Keratinocyte (primary cell): ENCODE measurements around the gene ALS2CL. TPM values are rescaled to one million over a fixed set of nuclear protein-coding genes. Genes with fewer than 3 reads are reported as not detected.
"Not testable (repeated sequence)": the region's sequence is repeated elsewhere in the genome, so short reads cannot be mapped to it uniquely, and the experiment has no call there.

Experiments used
- DNase-seq: peaks from one replicate; pipeline ENCODE4 v3.0.0-alpha.2; 2011; ENCODE audit warnings: low read depth, missing footprints, low spot score
- FAIRE-seq: peaks from 2 replicates; lab custom pipeline; 2011; peaks lifted over from hg19 to GRCh38; lab: Jason Lieb, UNC
- H2AFZ ChIP-seq: 2 replicates; pipeline ENCODE4 v1.6.0; 2012; ENCODE audit warnings: low read length, control low read depth, inconsistent platforms; ENCODE audit not compliant: control insufficient read depth
- H3K27ac ChIP-seq: 2 replicates; pipeline ENCODE4 v1.5.1; 2011; ENCODE audit warnings: low read length; ENCODE audit not compliant: control insufficient read depth, insufficient read depth
- H3K27me3 ChIP-seq: 3 replicates; pipeline ENCODE4 v1.6.0; 2011; ENCODE audit warnings: low read length; ENCODE audit not compliant: control insufficient read depth, insufficient read depth; ENCODE audit errors: extremely low read depth
- H3K36me3 ChIP-seq, 2 experiments: 2 replicates in 1 of 2; 3 replicates in 1 of 2; pipeline ENCODE4 v1.5.1; 2011; ENCODE audit warnings: low read length in 2 of 2, mild to moderate bottlenecking in 1 of 2; ENCODE audit not compliant: control insufficient read depth in 2 of 2, insufficient read depth in 2 of 2; ENCODE audit errors: extremely low read depth in 1 of 2
- H3K4me1 ChIP-seq: 3 replicates; pipeline ENCODE4 v1.5.1; 2011; ENCODE audit warnings: low read length; ENCODE audit not compliant: control insufficient read depth, insufficient read depth; ENCODE audit errors: extremely low read depth
- H3K4me2 ChIP-seq: 3 replicates; pipeline ENCODE4 v1.6.0; 2011; ENCODE audit warnings: low read depth, low read length; ENCODE audit not compliant: control insufficient read depth, insufficient read depth; ENCODE audit errors: extremely low read depth
- H3K4me3 ChIP-seq, 3 experiments: fragments of 200-600 bp in 1 of 3; sonication (generic) in 1 of 3; 2 replicates in 2 of 3; 3 replicates in 1 of 3; pipeline ENCODE4 v1.5.1; 2011 to 2016; ENCODE audit warnings: low read length in 3 of 3, mild to moderate bottlenecking in 3 of 3, control low read depth in 2 of 3, inconsistent platforms in 1 of 3, low read depth in 1 of 3, mixed read lengths in 1 of 3, mixed run types in 1 of 3, moderate library complexity in 1 of 3; ENCODE audit not compliant: control insufficient read depth in 2 of 3, insufficient read depth in 2 of 3; ENCODE audit errors: extremely low read depth in 1 of 3
- H3K79me2 ChIP-seq: 2 replicates; pipeline ENCODE4 v1.6.0; 2012; ENCODE audit warnings: low read length; ENCODE audit not compliant: control insufficient read depth, insufficient read depth
- H3K9ac ChIP-seq: 3 replicates; pipeline ENCODE4 v1.6.0; 2011; ENCODE audit warnings: low read length; ENCODE audit not compliant: control insufficient read depth, insufficient read depth; ENCODE audit errors: extremely low read depth
- H3K9me1 ChIP-seq: 3 replicates; pipeline ENCODE4 v1.6.0; 2011; ENCODE audit warnings: low read length; ENCODE audit not compliant: control insufficient read depth, insufficient read depth; ENCODE audit errors: extremely low read depth
- H3K9me3 ChIP-seq: 2 replicates; pipeline ENCODE4 v1.5.1; 2012; ENCODE audit warnings: low read depth, low read length; ENCODE audit not compliant: control insufficient read depth
- H4K20me1 ChIP-seq: 3 replicates; pipeline ENCODE4 v1.6.0; 2011; ENCODE audit warnings: low read length; ENCODE audit not compliant: control insufficient read depth, insufficient read depth; ENCODE audit errors: extremely low read depth
- CTCF ChIP-seq, 3 experiments: IDR thresholded peaks in 1 of 3; conservative IDR thresholded peaks in 1 of 3; optimal IDR thresholded peaks in 1 of 3; 2 replicates in 2 of 3; 3 replicates in 1 of 3; pipeline versions ENCODE3 to v1.5.1; 2011; ENCODE audit warnings: low read length in 3 of 3, mild to moderate bottlenecking in 3 of 3, moderate library complexity in 2 of 3, control low read depth in 1 of 3, inconsistent platforms in 1 of 3; ENCODE audit not compliant: insufficient read depth in 2 of 3; ENCODE audit errors: extremely low read depth in 1 of 3
- EZH2 ChIP-seq: IDR thresholded peaks from one replicate; pipeline ENCODE4 v1.6.1; 2012; ENCODE audit warnings: inconsistent platforms, mild to moderate bottlenecking, low read length, moderate library complexity
- dilution Hi-C: fragments of 300-500 bp; cut with MboI; formaldehyde crosslinking; loops from one replicate; pipeline ENCODE4 v1.7.0; 2020; ENCODE audit warnings: low sequenced_read_pairs; ENCODE audit not compliant: extremely low pct_ligation_motif_present
- polyA minus RNA-seq, 3 experiments: library from RNA; depleted of rRNA, polyadenylated mRNA; stranded (reverse); fragments of >200 nt; gene quantifications; 1 replicate in 1 of 3; 2 replicates in 1 of 3; 3 replicates in 1 of 3; pipeline ENCODE4 v1.2.3, GENCODE V29; 2011
- polyA plus RNA-seq, 5 experiments: library from polyadenylated mRNA; depleted of rRNA in 3 of 5; stranded (reverse) in 3 of 5; stranded (forward) in 1 of 5; unstranded in 1 of 5; fragments of >200 nt; gene quantifications; 1 replicate in 1 of 5; 2 replicates in 3 of 5; 3 replicates in 1 of 5; pipeline versions ENCODE4 v1.2.1 to v1.2.3, GENCODE V29; 2011 to 2012; ENCODE audit warnings: missing spikeins in 2 of 5, low read depth in 1 of 5, low replicate concordance in 1 of 5

Gene ALS2CL
- polyA plus RNA-seq (35.0 to 76.9 TPM (median 40.9 TPM) in 3 replicates), polyA minus RNA-seq (55.6 to 64.3 TPM (median 63.2 TPM) in 3 replicates)
- 44.6 TPM for polyA plus RNA-seq (2011; ENCODE audit: low read depth)
- polyA plus RNA-seq (2011; cell fraction: cytosol; rRNA removed), result 15.1 and 21.9 TPM in 2 replicates
- polyA plus RNA-seq (2011; cell fraction: nucleus; rRNA removed), result 222 and 277 TPM in 2 replicates
- polyA plus RNA-seq (2012; ENCODE audit: low replicate concordance), result 39.5 and 130 TPM in 2 replicates
- polyA minus RNA-seq (2011; cell fraction: cytosol; rRNA and poly(A)+ RNA removed), result 32.0 TPM
- polyA minus RNA-seq (2011; cell fraction: nucleus; rRNA and poly(A)+ RNA removed), result 88.7 and 90.1 TPM in 2 replicates

- no peak for TF ChIP-seq CTCF (optimal IDR thresholded peaks at IDR 0.05 in 1 of 3, IDR thresholded peaks at IDR 0.05 in 1 of 3, conservative IDR thresholded peaks at IDR 0.05 in 1 of 3; ENCODE audit: extremely low read depth in 1 of 3, insufficient read depth in 2 of 3, low read length in 3 of 3)
- TF ChIP-seq EZH2, result no peak
- peak within 1 kb of the TSS; percentile 60 for H3K4me2 ChIP-seq
- no peaks in the 10 kb centered on the region for H4K20me1 ChIP-seq
- FAIRE-seq, result no peak
- peaks cover 41% of the 10 kb centered on the region for H3K4me1 ChIP-seq
- peaks cover 13 to 17% of the 10 kb centered on the region in 2 experiments for H3K36me3 ChIP-seq
- dilution Hi-C loops, result no loop called here
- H3K27me3 ChIP-seq, result no peaks in the 10 kb centered on the region
- H3K79me2 ChIP-seq, result peaks cover 22% of the 10 kb centered on the region
- H3K4me3 ChIP-seq, result peak within 1 kb of the TSS; percentile 72 to 88 (median 83)
- H2AFZ ChIP-seq, result peak within 1 kb of the TSS; percentile 28
- peak within 1 kb of the TSS; percentile 99 for H3K9ac ChIP-seq
- H3K9me1 ChIP-seq, result peaks cover 2% of the 10 kb centered on the region
- DNase-seq, result peak; percentile 50
- peak within 1 kb of the TSS; percentile 86 for H3K27ac ChIP-seq
- H3K9me3 ChIP-seq, result no peaks in the 10 kb centered on the region
Observed at GRCh38 chr3:46693038-46693891, at the start of gene ALS2CL. Gene ALS2CL, minus strand, starts transcription at chr3:46693679. Its CDS starts 4,239 bp downstream, at chr3:46689440.

GRCh38 chr3:46742992-46743585 lies 49.6 kb upstream of the ALS2CL start:
- Histone ChIP-seq H4K20me1 (no peaks in the 10 kb centered on the region), H3K4me2 (no peak overlapping the region), H3K9me3 (no peaks in the 10 kb centered on the region), H3K9ac (no peak overlapping the region), H3K9me1 (no peaks in the 10 kb centered on the region), H3K27ac (no peak overlapping the region), H3K4me3 (no peak overlapping the region), H3K4me1 (no peaks in the 10 kb centered on the region), H3K79me2 (no peaks in the 10 kb centered on the region), H2AFZ (no peak overlapping the region), H3K27me3 (no peaks in the 10 kb centered on the region), H3K36me3 (no peaks in the 10 kb centered on the region)
- dilution Hi-C loops, result no loop called here
- DNase-seq (no peak), FAIRE-seq (no peak)
- no peak for TF ChIP-seq CTCF (optimal IDR thresholded peaks at IDR 0.05 in 1 of 3, IDR thresholded peaks at IDR 0.05 in 1 of 3, conservative IDR thresholded peaks at IDR 0.05 in 1 of 3; ENCODE audit: extremely low read depth in 1 of 3, insufficient read depth in 2 of 3, low read length in 3 of 3)
- no peak for TF ChIP-seq EZH2

- H2AFZ ChIP-seq, H3K27ac ChIP-seq, FAIRE-seq, H3K9me1 ChIP-seq, H3K36me3 ChIP-seq, H3K4me2 ChIP-seq, H3K4me1 ChIP-seq, H3K9me3 ChIP-seq, H4K20me1 ChIP-seq, H3K79me2 ChIP-seq, DNase-seq, H3K9ac ChIP-seq, H3K27me3 ChIP-seq, H3K4me3 ChIP-seq, dilution Hi-C loops: not testable (repeated sequence)
Observed at GRCh38 chr3:46739565-46739964, 46.1 kb upstream of the ALS2CL start.
